Activated T-helper 1 cell treated with anti-CD3 and anti-CD28 coated beads, Interleukin-2, amount 50 U/mL, for 16 hours (primary cell): ENCODE measurements around the gene CDC25C.
A peak's percentile ranks its signal among the peaks of the same experiment; 100 is the strongest.
"Not testable (repeated sequence)": the region's sequence is repeated elsewhere in the genome, so short reads cannot be mapped to it uniquely, and the experiment has no call there.

ENCODE experiments used
- DNase-seq, 2 donors: peaks; one replicate each; pipeline ENCODE4 v3.0.0-alpha.2; 2020; ENCODE audit warnings: low read depth in 1 of 2, low spot score in 1 of 2

CDC25C gene

GRCh38 chr5:138346889-138347288, 15.3 kb upstream of the CDC25C start:
- DNase-seq = no peak

DNA sequence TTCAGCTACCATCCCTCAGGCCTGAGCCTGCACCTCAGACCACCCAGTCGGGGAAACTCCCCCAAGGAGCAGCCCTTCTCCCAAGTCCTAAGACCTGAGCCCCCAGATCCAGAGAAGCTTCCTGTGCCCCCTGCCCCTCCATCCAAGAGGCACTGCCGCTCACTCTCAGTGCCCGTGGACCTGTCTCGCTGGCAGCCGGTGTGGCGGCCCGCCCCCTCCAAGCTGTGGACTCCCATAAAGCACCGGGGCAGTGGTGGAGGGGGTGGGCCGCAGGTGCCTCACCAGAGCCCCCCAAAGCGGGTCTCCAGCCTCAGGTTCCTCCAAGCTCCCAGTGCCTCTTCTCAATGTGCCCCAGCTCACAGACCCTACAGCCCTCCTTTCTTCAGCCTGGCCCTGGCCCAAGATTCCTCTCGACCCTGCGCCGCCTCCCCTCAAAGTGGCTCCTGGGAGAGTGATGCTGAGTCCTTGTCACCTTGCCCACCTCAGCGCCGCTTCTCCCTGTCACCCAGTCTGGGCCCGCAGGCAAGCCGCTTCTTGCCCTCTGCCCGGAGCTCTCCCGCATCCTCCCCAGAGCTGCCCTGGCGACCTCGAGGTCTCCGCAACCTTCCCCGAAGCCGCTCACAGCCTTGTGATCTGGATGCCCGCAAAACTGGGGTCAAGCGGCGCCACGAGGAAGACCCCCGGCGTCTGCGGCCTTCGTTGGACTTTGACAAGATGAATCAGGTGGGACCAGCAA, 13.5 kb upstream of the CDC25C start:
- no peak for DNase-seq

- DNase-seq = no peak
Observed at GRCh38 chr5:138340008-138340407, 8.4 kb upstream of the CDC25C start.

GRCh38 chr5:138339464-138339863, 7.9 kb upstream of the CDC25C start:
- no peak for DNase-seq

- DNase-seq = no peak
Observed at GRCh38 chr5:138339091-138339456, 7.5 kb upstream of the CDC25C start.

DNA sequence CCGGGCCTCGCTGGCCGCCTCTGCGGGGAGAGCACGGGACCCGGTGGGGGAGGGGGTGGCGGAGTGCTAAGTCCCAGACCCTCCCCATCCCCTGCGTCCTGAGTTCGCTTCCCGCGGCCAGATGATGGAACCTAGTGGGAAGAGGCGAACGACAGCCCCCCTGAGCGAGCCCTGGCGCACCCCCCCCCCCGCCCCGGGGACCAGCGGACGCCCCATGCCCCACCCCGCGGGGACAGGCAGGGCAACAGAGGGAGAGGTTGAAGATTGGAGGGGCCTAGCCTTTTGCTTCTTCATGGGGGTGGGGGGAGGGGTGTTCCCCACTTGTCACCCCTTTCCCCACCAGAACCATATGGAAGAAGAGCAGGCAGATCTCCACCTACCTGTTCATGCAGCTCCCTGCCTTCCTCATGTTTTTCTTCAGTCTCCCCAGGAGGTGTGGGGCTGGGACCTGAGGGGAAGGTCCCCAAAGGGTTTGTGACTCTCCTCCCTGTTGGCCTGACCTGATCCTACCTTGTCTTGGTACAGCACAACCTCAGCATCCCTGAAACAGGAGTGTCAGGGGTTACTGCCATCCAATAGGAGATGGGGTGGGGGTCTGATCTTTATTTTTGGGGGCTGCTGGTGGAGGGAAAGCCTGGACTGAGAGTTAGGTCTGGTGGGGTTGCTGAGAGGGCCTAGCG, 6.9 kb upstream of the CDC25C start:
- DNase-seq = no peak

DNA sequence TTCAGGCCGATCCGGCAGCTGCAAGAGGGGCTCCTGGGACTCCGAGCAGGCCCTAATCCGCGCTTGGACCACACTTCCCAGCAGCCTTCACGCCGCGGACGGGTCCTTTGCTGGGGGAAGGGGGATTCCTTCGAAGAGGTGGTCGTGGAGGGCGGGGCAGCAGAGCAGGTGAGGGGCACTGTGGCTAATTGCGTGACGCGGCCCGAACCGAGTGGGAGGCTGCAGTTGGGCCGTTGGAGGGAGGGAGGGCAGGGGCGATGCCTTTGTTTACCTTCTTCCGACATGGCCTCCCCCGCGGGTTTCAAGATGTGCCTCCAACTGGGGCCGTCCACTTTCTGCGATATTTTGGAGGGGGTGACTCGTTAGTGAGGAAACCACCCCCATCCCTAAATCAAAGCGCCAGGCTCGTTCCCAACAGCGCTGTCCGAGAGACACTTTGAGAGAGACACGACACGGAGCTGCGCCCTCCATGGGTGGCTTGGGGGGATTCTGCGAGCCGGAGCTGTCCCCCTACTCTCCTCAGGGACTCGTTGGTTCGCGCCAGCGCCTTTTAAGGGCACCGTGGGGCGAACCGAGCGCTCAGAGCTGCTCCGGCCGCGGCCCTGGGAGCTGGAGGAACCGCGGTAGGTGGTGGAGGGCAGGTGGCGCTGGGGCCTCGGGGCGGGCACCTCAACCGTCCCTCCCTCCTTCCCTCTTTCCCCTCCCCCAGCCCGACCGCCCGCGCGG, 6.2 kb upstream of the CDC25C start, which contains the start of gene FAM53C:
Gene FAM53C, plus strand, starts transcription at position 582 of the 726 bp plus-strand sequence. CDS start 3,070 bp downstream, outside the sequence.
- peak; percentile 84 to 86 for DNase-seq

DNA sequence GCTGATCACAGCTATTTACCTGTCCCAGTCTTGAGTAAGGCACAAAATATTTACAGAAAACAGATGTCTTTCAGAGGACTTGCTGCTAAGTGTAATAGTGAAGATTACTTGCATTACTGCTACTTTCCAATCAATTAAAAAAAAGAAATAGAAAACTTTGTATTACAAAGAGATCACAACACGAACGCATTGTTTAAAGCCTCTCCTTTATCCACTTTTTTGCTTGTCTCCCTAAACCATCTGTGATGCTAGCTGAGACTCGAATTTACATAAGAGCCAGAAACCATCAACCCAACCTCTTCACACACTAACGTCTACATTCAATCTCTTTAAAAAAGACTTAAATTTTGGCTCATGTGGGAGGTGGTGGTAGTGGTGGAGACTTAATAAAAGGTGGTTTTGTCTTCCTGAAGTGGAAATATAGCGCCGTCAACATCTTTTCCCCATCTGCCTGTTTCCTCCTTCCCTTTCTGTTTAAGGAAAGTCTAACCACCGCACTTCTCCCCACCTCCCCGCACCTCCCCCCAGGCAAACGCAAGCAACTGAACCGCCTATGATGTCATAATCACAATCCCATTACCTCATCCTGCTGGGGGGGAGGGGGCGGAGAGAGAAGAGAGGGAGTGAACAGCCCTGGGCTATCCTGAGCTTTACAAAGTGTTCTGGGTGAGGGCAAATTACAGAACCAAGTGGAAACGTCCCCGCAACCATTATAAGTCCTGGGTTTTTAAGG, 5.5 kb upstream of the CDC25C start:
- no peak for DNase-seq

- DNase-seq = no peak
Observed at GRCh38 chr5:138334867-138335447, 3.4 kb upstream of the CDC25C start.

DNA sequence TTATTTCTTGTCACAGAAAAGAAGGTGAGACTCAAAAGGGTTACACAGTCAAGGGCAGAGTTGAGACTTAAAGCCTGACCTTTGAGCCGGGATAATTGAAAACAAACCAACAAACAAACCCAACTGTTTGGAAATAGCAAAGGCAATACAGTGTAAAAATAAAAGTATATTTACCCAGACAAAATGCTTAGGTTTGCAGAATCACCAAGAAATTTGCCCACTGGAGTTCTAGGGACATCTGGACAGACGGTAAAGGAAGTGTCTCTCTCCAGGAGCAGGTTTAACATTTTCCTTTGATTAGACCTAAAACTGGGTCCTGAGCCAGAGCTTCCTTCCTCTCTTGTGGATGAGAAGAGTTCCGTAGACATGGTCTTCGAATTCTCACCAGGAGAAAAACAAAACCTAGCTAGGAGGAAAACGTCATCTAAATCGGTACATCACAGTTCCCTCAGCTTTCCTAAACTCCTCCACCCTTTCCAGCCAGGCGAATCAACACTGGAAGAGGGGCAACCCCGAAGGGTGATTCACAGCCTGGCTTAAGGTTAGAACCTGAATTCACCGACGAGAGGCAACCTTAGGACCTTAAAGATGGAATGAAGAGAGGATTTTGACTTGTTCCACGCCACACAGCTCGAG, 673 bp downstream of the CDC25C start:
- DNase-seq = no peak

DNA sequence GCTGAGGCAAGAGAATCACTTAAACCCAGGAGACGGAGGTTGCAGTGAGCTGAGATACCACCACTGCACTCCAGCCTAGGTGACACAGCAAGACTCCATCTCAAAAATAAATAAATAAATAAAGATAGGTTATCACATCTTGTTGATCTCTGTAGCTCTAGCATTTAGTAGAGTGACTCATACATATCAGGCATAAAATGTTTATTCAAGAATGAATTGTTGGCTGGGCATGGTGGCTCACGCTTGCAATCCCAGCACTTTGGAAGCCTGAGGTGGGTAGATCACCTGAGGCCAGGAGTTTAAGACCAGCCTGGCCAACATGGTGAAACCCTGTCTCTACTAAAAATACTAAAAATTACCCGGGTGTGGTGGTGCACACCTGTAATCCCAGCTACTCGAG, 13.4 kb downstream of the CDC25C start:
- DNase-seq = not testable (repeated sequence)

- no peak for DNase-seq
Observed at GRCh38 chr5:138316355-138316754, 15.2 kb downstream of the CDC25C start.

GRCh38 chr5:138315751-138316278, 15.8 kb downstream of the CDC25C start:
- DNase-seq = no peak

DNA sequence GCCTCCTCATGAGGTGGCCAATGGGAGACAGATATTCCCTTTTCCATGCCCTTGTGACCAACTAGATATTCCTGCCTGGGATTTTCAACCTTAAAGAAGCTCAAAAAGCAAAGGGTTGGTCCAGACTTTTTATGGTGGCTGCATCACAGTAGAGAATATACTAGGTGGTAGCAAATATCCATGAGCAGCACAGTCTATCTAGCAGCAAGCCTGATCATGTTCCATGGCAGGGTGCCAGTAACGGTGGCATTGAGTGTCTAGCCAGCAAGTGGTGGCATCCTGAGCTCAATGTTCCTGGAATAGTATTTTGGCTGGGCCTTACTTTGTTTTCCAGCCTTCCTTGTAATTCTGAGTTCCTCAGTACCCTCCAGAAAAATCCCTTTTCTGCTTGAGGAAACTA, 25.8 kb downstream of the CDC25C start:
- no peak for DNase-seq

DNA sequence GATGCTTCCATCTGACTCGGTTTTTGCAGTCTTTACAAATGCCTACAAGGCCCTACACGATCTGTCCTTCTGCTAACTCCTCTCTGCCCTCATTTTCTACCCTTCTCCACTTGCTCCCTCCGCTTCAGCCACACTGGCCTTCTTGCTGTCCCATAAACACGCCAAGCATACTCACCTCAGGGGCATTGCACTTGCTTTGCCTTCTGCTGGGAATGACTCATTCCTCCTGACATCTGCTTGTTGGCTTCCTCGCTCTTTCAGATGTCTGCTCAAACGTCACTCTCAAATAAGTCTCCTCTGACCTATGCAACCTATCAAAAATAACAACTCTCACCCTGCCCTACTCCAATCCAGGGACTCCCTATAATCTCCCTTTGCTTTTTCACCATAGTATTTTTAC, 28.2 kb downstream of the CDC25C start:
- DNase-seq = no peak

GRCh38 chr5:138289296-138289695, 42.3 kb downstream of the CDC25C start:
- DNase-seq = no peak

DNA sequence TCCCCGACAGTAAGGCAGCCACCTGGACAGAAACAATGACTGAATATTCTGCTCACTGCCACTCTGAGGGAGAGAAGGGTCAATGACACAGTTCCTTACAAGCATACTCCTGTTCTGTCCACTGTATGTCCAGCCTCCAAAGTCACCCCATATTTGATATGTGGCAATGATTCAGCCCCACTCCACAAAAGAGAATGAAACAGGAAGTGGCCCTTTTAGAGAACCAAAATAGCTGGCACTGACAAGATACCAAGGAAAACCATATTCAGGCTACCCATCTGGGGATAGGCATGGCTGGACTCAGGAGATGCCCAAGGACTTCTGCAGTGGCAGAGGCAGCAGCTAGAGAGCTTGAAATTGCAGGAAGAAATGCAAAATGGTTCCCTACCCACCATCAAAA, 44.4 kb downstream of the CDC25C start:
- DNase-seq = no peak

DNA sequence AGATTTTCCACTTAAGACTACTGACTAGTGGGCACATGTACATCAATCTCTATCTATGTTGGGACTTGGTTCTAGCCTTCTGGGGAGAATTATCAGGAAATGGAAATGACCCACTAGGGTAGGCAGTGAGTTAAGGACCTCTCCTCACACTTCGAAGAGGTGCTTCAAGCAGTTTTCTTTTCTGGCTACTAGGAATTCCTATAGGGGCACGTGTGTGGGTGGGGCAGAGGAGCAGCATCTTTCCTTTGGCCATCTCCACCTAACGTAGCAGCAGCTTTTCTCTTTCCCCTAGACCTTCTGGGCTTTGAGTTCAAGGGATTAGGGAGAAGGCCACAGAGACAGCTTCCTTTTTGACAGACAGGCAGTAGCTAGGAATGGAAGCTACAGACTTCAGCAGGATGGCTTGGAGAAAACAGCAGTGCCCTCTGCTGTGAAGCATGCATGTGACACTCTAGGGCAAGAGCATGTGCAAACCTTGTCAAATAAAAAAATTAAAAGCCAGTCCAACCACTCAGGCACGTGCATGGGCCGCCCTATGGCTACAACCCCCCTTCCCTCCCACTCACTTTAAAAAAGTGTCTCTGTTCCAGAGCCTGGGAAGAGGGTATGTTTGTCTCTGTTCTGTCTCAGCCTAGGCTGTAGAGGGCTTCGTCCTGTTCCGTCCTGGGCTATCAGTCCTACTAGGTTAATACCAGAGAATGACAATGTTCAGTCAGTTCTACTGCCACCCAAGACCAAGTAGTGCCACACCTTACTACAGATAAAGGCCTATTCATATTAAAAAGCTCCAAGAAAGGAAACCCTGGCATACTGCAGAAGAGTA, 48.5 kb downstream of the CDC25C start:
- no peak for DNase-seq

DNA sequence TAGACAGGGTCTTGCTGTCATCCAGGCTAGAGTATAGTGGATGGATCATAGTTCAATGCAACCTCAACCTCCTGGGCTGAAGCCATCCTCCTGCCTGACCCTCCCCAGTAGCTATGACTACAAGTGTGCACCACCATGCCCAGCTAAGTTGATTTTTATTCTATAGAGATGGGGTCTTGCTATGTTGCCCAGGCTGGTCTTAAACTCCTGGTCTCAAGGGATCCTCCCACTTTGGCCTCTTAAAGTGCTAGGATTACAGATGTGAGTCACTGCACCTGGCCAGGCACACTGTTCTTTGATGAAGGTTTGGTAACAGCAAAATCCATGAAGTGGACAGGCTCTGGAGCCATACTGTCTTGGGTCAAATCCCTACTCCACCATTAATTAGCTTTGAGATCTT, 50.7 kb downstream of the CDC25C start:
- DNase-seq = no peak
